ENCODE results near the gene ZNF782.
"Not testable (repeated sequence)": the region's sequence is repeated elsewhere in the genome, so short reads cannot be mapped to it uniquely, and the experiment has no call there.

ZNF782 gene

DNA sequence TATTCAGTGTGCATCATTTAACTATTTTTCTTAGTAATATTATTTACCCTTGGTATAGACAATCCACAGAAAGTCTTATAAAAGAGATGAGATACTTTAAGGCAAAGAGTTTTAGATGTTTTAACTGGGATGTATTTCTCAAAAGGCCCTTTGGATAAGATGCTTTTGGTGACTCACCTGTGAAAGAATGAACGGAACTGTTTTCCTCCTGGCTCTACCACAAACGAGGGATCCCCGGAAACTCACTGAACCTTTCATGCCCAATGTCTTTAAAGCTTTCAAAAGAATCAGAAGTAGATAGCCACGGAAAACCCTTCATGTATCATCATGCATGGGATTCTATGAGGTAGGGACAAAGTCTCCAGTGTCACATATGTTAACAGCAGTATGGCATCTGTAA, 1.6 kb downstream of the ZNF782 start:
- DNase-seq = no peak

DNA sequence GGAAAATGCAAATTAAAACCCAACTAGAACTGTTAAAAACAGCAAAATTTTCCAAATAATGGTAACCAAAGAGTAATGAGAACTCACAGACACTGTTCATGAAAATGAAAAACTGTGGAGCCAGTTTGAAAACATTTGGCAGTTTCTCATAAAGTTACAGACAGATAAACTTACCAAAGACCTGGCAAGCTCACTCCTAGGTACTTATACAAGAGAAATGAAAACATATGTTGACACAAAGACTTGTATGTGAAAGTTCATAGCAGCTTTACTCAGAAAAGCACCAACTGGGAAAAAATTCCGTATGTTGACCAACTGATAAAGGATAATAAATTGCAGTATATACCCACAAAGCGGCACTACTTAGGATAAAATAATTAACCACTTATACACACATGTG, 10.3 kb downstream of the ZNF782 start:
- no peak for DNase-seq

DNA sequence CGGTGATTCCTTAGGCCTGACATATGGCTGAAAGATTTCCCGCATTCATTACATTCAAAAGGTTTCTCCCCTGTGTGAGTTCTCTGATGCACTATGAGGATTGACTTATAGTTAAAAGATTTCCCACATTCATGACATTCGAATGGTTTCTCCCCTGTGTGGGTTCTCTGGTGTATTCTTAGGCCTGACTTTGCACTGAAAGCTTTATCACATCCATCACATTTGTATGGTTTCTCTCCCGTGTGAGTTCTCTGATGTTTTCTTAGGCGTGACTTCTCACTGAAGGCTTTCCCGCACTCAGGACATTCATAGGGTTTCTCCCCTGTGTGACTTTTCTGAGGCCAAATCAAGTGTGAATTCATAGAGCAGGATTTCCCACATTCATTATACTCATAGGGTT, 35.8 kb downstream of the ZNF782 start:
- no peak for DNase-seq

DNA sequence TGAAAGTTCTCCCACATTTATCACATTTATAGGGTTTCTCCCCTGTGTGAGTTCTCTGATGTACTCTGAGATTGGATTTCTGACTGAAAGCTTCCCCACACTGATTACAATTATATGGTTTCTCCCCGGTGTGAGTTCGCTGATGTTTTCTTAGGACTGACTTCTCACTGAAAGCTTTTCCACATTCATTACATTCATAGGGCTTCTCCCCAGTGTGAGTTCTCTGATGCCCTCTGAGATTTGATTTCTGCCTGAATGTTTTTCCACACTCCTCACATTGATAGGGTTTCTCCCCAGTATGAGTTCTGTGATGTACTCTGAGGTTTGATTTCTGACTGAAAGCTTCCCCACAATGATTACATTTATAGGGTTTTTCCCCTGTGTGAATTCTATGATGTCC, 36.3 kb downstream of the ZNF782 start:
- no peak for DNase-seq

DNA sequence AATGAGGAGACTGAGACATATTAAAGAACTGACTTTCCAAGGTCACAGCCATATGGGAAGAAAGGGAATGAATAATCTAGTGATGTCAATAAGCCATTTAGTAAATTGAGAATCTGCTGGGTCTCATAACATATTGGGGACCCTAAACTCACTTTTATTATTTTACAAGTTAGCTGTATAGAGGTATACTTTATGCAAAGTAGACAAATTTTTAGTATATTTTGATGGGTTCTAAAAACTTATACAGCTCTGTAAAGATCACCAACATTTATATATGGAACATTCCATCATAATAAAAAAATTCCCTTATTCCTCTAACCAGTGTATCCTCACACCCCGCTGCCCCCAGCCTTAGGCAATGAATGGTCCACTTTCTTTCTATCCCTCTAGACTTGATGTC, 40.7 kb downstream of the ZNF782 start:
- DNase-seq = no peak

DNA sequence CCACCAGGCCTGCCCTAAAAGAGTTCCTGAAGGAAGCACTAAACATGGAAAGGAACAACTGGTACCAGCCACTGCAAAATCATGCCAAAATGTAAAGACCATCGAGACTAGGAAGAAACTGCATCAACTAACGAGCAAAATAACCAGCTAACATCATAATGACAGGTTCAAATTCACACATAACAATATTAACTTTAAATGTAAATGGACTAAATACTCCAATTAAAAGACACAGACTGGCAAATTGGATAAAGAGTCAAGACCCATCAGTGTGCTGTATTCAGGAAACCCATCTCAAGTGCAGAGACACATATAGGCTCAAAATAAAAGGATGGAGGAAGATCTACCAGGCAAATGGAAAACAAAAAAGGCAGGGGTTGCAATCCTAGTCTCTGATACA, 55.4 kb downstream of the ZNF782 start:
- not testable (repeated sequence) for DNase-seq

DNA sequence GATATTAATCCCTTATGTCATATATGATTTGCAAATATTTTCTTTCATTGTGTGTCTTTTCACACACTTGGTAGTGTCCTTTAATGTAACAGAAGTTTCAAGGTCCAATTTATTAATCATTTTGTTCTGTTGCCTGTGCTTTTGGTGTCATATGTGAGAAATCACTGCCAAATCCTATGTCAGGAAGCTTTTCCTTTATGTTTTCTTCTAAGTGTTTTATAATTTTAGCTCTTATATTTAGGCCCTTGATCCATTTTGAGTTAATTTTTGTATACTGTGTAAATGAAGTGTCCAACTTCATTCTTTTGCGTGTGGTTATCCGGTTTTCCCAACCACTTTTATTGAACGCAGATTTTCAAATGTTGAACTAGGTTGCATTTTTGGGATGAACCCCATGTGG, 70.3 kb downstream of the ZNF782 start:
- DNase-seq = no peak

DNA sequence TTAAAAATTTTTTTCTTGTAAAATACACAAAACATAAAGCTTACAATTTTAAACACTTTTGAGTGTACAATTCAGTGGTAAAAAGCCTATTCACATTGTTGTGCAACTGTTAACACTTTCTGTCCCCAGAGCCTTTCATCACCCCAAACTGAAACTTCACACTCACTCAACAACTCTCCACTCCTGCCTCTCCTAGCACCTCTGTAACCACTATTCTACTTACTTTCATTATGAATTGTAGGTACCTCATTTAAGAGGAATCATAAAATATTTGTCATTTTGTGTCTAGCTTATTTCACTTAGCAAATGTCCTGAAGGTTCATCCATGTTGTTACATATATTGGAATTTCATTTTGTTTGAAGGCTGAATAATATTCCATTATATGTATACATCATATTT, 72.1 kb downstream of the ZNF782 start:
- DNase-seq = no peak

DNA sequence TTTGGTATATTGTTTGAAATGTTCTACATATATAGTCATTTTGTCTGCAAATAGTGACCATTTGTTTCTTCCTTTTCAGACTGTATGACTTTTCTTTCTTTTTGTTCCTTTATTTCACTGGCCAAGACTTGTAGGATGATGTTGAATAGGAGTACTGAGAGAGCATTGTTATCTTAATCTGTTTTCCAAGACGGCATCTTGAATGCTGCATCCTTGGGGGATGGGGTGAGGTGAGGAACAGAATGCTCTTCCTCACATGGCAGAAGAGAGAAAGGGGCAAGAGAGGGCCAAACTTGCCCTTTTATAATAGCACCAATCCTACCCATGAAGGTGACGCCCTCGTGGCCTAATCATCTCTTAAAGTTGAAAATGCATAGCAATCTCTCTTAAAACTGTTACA, 72.8 kb downstream of the ZNF782 start:
- no peak for DNase-seq

DNA sequence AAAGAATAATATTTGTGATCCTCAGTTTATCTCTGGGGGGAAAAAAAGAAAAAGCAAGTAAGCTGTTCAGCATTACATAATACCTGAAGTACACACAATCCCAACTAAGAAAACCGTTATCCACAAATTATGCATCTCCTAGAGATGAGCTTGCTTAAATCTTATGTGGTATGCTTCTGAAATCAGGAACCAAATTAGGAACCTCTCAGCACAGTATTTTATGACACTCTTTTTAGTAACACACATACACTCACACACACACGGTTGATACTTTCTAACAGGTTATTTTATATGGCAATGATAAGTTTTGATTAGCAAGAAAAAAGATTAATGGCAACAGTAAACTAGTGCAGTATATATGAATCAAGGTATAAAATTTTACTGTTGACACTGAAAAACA, 75.2 kb downstream of the ZNF782 start:
- DNase-seq = peak; percentile 30

DNA sequence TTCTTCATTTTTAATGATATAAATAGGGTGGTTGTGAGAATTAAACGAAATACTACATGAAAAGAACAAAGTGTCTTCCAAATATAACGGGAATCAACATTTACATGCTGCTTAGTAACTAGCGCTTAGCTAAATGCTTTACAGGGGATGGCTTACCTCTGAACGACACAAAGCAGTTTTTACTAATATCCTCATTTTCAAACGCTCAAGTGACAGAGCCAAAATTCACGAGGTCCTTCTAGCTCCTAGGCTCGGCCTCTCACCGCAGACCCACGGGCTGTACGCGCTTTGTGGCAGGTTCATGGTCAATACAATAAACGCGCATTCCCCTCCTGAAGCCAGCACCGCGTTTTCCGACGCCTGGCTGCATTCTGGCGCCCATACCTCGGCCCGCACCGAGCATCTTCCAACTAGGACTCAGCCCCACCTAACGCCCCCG, 76.9 kb downstream of the ZNF782 start:
- DNase-seq = no peak

DNA sequence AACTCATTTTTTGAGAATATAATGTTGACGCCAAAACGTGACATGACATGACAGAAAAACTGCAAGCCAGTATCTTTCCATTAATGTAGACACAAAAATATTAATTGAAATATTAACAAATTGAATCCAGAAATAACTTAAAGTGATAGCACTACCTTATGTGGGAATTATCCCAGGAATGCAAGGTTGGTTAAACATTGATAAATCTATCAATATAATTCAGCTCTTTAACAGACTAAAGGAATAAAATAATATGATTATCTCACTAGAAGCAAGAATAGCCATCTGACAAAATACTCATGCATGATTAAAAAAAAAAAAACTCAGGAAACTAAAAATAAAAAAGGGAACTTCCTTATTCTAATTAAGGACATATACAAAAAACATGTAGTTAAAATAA, 83.2 kb downstream of the ZNF782 start:
- DNase-seq = peak; percentile 11

DNA sequence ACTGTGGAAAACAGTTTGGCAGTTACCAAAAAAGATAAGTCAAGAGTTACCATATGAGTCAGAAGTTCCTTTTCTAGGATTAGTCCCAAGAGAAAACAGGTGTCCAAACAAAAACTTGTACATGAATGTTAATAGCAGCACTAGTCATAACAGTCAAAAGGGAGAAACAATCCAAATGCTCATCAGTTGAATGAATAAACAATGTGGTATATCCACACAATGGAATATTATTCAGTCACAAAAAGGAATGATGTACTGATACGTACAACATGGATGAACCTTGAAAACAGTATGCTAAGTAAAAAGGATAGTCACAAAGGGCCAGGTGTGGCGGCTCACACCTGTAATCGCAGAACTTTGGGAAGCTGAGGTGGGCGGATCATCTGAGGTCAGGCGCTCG, 84.3 kb downstream of the ZNF782 start:
- DNase-seq = no peak

Measured in MV-4-11 (cell line).